ENCODE measurements around the gene RANBP17.

RANBP17 gene

DNA sequence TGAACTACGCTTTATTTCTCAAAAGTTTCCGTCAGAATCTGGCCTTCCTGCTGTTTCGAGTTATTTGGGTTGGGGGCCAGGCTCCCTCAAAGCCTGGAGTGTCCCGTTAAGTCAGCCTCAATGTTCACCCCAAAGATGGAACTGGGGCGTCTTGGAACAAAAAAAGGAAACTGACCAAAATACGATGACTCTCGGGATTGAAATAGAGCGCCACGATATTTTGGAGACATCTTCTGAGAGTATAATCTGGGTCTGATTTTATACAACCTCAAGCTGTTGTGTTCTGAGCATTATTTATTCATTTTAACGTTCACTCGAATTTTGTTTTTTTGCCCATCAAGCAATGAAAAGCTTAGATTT is 475.4 kb downstream of the RANBP17 start:
- Histone ChIP-seq H3K36me3 (ENCODE audit: control insufficient read depth, insufficient read depth, low read length) (no peaks in the 10 kb centered on the region), H3K27ac (no peak overlapping the region), H3K79me2 (no peaks in the 10 kb centered on the region), H3K4me3 (ENCODE audit: low read depth, low read length) (no peak overlapping the region), H3K9ac (no peak overlapping the region), H2AFZ (peak overlapping the region; percentile 71), H3K4me1 (no peaks in the 10 kb centered on the region), H3K27me3 (ENCODE audit: control insufficient read depth, insufficient read depth, low read length) (no peaks in the 10 kb centered on the region), H3K9me3 (ENCODE audit: control insufficient read depth, low read length) (no peaks in the 10 kb centered on the region), H3K4me2 (ENCODE audit: low read length) (peak overlapping the region; percentile 40)
- peak; percentile 1 for TF ChIP-seq CTCF (IDR thresholded peaks at IDR 0.05)

DNA sequence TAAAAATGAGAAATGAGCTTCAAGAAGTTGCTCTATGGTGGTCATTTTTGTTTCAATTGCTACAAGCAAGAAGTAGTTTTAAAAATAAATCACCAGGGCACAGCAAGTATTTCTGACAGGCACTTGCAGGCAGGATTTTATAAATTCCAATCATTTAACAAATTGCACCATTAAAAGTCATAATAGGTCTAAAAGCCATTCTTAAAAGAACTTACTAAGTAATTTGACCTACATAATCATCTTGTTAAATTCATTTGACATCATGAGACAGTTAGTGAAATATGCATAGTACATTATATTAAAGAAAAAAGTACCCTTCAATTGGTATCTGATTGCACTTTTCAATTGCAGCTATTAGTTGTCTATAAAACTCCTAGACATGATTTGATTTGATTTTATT is 478.2 kb downstream of the RANBP17 start:
- no peaks in the 10 kb centered on the region for H3K4me1 ChIP-seq
- H3K79me2 ChIP-seq: no peaks in the 10 kb centered on the region

DNA sequence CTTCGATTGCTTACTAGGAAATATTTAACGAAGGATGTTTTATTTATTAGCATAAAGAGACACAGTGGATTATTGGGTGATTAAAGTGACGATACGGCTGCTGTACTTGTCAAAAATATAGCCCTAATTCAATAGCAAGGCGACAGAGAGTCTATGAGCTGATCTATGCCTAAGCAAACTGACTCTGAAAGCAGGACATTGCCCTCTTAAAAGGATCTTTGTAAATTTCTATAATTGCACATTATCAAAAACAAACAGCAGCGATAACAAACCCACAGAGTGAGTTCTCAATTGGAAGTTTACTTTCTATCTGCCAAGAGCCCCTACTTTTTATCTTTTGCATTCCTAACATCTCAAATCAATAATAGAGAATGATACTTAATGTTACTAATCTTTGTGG is 478.7 kb downstream of the RANBP17 start:
- Histone ChIP-seq H3K4me1 (no peaks in the 10 kb centered on the region), H3K36me3 (ENCODE audit: control insufficient read depth, insufficient read depth, low read length) (no peaks in the 10 kb centered on the region), H2AFZ (no peak overlapping the region), H3K79me2 (no peaks in the 10 kb centered on the region), H3K4me3 (ENCODE audit: low read depth, low read length) (no peak overlapping the region), H3K27me3 (ENCODE audit: control insufficient read depth, insufficient read depth, low read length) (no peaks in the 10 kb centered on the region), H3K9me3 (ENCODE audit: control insufficient read depth, low read length) (no peaks in the 10 kb centered on the region), H3K27ac (no peak overlapping the region), H3K9ac (no peak overlapping the region), H3K4me2 (ENCODE audit: low read length) (no peak overlapping the region)
- TF ChIP-seq CTCF (IDR thresholded peaks at IDR 0.05): no peak

More for the DNA sequence above, 478.2 kb downstream of the RANBP17 start:
- H3K27ac ChIP-seq: no peak overlapping the region
- H3K9me3 ChIP-seq (ENCODE audit: control insufficient read depth, low read length): no peaks in the 10 kb centered on the region
- no peak overlapping the region for H3K4me3 ChIP-seq (ENCODE audit: low read depth, low read length)
- H3K36me3 ChIP-seq (ENCODE audit: control insufficient read depth, insufficient read depth, low read length): no peaks in the 10 kb centered on the region
- H3K4me2 ChIP-seq (ENCODE audit: low read length): no peak overlapping the region
- TF ChIP-seq CTCF (IDR thresholded peaks at IDR 0.05): no peak
- H3K9ac ChIP-seq: no peak overlapping the region
- no peaks in the 10 kb centered on the region for H3K27me3 ChIP-seq (ENCODE audit: control insufficient read depth, insufficient read depth, low read length)
- no peak overlapping the region for H2AFZ ChIP-seq

- no peaks in the 10 kb centered on the region for H3K9me3 ChIP-seq (ENCODE audit: control insufficient read depth, low read length)
- no peaks in the 10 kb centered on the region for H3K4me1 ChIP-seq
- H3K4me3 ChIP-seq (ENCODE audit: low read depth, low read length): no peak overlapping the region
- H3K4me2 ChIP-seq (ENCODE audit: low read length): no peak overlapping the region
- H3K79me2 ChIP-seq: no peaks in the 10 kb centered on the region
- no peak overlapping the region for H2AFZ ChIP-seq
- H3K27ac ChIP-seq: no peak overlapping the region
- H3K36me3 ChIP-seq (ENCODE audit: control insufficient read depth, insufficient read depth, low read length): no peaks in the 10 kb centered on the region
- H3K27me3 ChIP-seq (ENCODE audit: control insufficient read depth, insufficient read depth, low read length): no peaks in the 10 kb centered on the region
- H3K9ac ChIP-seq: no peak overlapping the region
- TF ChIP-seq CTCF (IDR thresholded peaks at IDR 0.05): peak; percentile 47
Measured at GRCh38 chr5:171342362-171343111, 480.7 kb downstream of the RANBP17 start.
